Fibroblast of mammary gland (primary cell): ENCODE measurements around the gene PGLYRP2.

Source experiments
- DNase-seq: peaks from one replicate; pipeline ENCODE4 v3.0.0-alpha.2; 2010; ENCODE audit warnings: low read depth
- H3K4me3 ChIP-seq: 2 replicates; pipeline ENCODE4 v1.5.1; 2011; ENCODE audit warnings: low read depth, mild to moderate bottlenecking, low read length, moderate library complexity; ENCODE audit not compliant: control insufficient read depth
- TF ChIP-seq, protein P1 (sequence below): conservative IDR thresholded peaks from 2 replicates; pipeline ENCODE4 v1.5.1; 2011; ENCODE audit warnings: low read depth, low read length, inconsistent platforms; ENCODE audit not compliant: control insufficient read depth, insufficient read depth

Gene PGLYRP2

DNA sequence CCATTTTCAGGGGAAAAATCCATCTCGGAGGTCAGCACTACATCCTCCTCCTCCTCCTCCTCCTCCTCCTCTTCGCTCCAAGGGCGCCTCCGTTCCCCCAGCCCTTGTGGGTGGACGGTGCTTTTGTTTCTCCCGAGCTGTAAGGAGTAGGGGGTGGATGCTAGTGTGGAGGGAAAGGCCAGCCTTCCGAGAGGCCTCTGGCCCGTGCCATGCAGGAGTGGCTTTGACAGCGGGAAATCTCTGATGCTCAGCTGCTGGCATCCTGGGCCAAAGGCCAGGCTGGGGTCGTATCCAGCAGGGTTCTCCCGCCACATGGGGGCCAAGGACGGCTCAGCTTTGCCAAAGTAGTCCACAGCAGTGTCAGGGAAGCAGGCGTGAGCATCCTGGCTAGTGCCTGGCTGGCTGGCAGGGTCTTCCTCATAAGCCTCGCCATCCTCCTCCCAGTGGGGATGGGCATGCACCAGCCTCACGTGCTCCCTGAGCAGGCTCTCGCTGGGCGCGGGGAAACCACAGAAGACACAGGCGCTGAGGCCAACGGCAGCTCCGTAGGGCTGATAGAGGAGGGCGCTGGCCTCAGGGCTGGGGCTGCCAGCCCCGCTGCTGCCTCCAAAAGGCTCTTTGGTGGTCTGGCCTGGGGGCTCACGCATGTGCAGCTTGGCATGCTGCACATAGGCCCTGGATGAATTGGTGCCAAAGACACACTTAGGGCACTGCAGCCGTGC, 40.1 kb downstream of the PGLYRP2 start:
- TF ChIP-seq, protein P1, sequence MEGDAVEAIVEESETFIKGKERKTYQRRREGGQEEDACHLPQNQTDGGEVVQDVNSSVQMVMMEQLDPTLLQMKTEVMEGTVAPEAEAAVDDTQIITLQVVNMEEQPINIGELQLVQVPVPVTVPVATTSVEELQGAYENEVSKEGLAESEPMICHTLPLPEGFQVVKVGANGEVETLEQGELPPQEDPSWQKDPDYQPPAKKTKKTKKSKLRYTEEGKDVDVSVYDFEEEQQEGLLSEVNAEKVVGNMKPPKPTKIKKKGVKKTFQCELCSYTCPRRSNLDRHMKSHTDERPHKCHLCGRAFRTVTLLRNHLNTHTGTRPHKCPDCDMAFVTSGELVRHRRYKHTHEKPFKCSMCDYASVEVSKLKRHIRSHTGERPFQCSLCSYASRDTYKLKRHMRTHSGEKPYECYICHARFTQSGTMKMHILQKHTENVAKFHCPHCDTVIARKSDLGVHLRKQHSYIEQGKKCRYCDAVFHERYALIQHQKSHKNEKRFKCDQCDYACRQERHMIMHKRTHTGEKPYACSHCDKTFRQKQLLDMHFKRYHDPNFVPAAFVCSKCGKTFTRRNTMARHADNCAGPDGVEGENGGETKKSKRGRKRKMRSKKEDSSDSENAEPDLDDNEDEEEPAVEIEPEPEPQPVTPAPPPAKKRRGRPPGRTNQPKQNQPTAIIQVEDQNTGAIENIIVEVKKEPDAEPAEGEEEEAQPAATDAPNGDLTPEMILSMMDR = no peak
- no peak overlapping the region for H3K4me3 ChIP-seq
- no peak for DNase-seq

DNA sequence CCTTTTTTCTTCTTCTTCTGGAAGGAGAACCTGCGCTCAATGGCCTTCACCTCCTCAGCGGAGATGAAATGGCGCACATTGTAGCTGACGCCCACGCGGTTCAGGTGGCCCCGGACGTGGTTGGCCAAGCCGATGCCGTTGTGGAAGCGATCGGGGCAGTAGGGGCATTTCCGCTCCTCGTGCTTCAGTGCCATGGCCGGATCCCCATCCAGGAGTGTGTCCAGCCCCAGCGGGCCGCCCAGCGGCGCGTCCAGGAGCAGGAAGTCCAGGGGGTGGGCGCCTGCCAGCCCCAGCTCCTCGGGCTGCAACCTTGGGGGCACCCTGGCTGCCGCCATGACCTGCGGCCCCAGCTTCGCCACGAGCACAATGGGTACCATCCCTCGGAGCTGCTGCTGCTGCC, 40.7 kb downstream of the PGLYRP2 start:
- TF ChIP-seq, protein P1 = no peak
- DNase-seq = no peak

DNA sequence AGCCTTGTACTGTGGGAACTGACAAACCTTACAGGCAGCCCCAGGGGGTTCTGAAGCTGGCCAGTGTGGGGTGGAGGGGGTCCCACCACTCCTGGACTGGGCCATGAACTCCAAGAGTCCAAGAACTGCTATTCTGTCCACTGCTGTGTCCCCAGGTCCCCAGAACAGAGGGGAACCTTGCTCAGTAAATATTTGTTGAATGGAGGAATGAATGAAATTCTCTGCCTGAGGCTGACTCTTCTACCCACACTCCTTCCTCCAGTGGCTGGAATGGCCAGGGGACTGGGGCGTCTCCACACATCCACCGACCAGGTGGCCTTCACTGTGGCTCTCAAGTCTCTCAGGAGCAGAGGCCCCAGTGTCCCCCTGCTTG, 41.2 kb downstream of the PGLYRP2 start:
- TF ChIP-seq, protein P1 = no peak
- H3K4me3 ChIP-seq = no peak overlapping the region
- DNase-seq = no peak

More for the DNA sequence above, 40.7 kb downstream of the PGLYRP2 start:
- H3K4me3 ChIP-seq = no peak overlapping the region

DNA sequence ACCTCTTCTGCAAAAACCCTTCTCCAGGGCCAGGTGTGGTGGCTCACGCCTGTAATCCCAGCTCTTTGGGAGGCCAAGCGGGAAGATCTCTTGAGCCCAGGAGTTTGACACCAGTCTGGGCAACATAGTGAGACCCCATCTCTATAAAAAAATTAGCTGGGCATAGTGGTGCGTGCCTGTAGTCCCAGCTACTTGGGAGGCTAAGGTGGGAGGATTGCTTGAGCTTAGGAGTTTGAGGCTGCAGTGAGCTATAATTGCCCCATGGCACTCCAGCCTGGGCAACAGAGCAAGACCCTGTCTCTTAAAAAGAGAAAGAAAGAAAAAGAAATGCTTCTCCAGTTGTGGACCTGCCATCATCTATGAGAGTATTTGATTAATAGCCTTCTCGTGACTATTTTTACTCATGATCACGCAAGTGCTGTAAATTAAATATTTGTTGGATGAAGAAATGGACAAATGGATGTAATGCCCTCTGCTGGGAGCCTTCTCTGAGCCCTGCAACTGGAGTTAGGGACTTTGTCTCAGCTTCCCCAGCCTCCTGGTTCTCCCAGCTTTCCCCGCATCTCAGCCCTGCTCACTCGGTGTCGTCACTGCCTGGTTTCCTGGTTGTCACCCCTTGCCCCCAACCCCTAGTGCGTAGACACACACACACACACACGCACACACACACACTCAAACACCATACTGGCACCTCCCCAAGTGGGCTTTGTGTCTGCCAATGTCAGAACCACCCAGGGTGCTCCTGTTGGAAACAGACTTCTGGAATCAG, 41.8 kb downstream of the PGLYRP2 start:
- peak; percentile 48 for DNase-seq
- H3K4me3 ChIP-seq = no peak overlapping the region
- TF ChIP-seq, protein P1 = peak; percentile 30

DNA sequence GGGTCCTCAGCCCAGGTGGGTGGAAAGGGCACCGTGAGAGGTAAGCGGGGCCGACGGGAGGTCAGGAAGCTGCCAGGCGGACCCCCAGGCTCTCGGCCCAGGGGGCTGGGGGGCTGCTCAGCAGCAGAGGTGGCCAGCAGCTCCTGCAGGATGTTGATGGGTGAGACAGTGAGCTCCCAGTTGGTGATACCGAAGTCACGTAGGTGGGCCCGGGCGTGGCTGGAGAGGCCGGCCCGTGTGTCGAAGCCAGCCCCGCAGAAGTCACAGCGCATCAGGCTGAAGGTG, 42.5 kb downstream of the PGLYRP2 start:
- no peak for DNase-seq
- TF ChIP-seq, protein P1 = no peak
- no peak overlapping the region for H3K4me3 ChIP-seq

DNA sequence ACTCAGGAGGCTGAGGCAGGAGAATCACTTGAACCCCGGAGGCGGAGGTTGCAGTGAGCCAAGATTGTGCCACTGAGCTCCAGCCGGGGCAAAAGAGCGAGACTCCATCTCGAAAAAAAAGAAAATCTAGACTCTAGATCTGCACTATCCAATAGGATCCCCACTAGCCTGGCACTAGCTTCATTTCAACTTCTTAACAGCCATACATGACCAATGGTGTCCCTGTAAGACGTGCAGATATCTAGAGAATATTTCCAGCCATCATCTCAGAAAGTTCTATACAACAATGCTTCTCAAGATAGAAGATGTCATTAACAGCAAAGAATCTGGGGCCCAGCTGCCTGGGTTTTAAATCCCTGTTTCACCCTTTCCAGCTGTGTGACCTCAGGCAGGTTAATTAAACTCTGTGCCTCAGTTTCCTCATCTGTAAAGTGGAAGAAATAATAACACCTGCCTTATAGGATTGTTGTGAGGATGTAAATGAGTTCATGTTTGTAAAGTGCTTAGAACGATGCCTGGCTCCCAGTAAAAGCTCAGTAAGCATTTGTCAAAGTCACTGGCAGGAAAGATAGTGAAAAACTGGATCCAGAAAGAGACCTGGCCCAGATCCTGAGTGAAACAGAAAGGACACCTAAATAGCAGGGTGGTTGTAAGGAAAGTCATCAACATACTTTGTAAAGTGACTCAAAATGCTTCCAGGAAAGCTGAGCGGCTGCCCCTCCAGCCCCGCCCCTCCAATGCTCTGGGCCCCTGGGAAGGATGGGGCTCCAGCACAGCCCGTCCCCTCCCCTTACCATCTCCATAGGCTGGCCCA, 43.1 kb downstream of the PGLYRP2 start:
- no peak for DNase-seq

More for the DNA sequence above, 43.1 kb downstream of the PGLYRP2 start:
- H3K4me3 ChIP-seq = no peak overlapping the region
- TF ChIP-seq, protein P1 = no peak
